BLaER1 (cell line): ENCODE data around the gene CD9.
A peak's percentile ranks its signal among the peaks of the same experiment; 100 is the strongest.

Experiments
- H3K27ac ChIP-seq: shearing (Covaris generic); formaldehyde crosslinking; 2 replicates; pipeline ENCODE4 v1.8.1; 2022
- H3K27me3 ChIP-seq: shearing (Covaris generic); formaldehyde crosslinking; 2 replicates; pipeline ENCODE4 v1.8.1; 2022
- H3K36me3 ChIP-seq: shearing (Covaris generic); formaldehyde crosslinking; 2 replicates; pipeline ENCODE4 v1.8.1; 2022
- H3K4me1 ChIP-seq: shearing (Covaris generic); formaldehyde crosslinking; 2 replicates; pipeline ENCODE4 v1.8.1; 2022
- H3K4me2 ChIP-seq: shearing (Covaris generic); formaldehyde crosslinking; 2 replicates; pipeline ENCODE4 v1.8.1; 2022
- H3K4me3 ChIP-seq: shearing (Covaris generic); formaldehyde crosslinking; 2 replicates; pipeline ENCODE4 v1.8.1; 2022
- H3K9ac ChIP-seq: shearing (Covaris generic); formaldehyde crosslinking; 2 replicates; pipeline ENCODE4 v1.8.1; 2022
- H3K9me3 ChIP-seq: shearing (Covaris generic); formaldehyde crosslinking; 2 replicates; pipeline ENCODE4 v1.8.1; 2022
- H4K20me1 ChIP-seq: shearing (Covaris generic); formaldehyde crosslinking; 2 replicates; pipeline ENCODE4 v1.8.1; 2022
- Cebpa-rat ChIP-seq: shearing (Covaris generic); IDR thresholded peaks from 2 replicates; pipeline ENCODE4 v1.8.1; 2022

The CD9 gene

GRCh38 chr12:6235499-6235898 is 35.3 kb downstream of the CD9 start:
- Histone ChIP-seq H3K4me2 (peak overlapping the region; percentile 100), H3K36me3 (peaks cover 96% of the 10 kb centered on the region), H3K9ac (peak overlapping the region; percentile 42; the same call in 1 of the 2 replicates)

DNA sequence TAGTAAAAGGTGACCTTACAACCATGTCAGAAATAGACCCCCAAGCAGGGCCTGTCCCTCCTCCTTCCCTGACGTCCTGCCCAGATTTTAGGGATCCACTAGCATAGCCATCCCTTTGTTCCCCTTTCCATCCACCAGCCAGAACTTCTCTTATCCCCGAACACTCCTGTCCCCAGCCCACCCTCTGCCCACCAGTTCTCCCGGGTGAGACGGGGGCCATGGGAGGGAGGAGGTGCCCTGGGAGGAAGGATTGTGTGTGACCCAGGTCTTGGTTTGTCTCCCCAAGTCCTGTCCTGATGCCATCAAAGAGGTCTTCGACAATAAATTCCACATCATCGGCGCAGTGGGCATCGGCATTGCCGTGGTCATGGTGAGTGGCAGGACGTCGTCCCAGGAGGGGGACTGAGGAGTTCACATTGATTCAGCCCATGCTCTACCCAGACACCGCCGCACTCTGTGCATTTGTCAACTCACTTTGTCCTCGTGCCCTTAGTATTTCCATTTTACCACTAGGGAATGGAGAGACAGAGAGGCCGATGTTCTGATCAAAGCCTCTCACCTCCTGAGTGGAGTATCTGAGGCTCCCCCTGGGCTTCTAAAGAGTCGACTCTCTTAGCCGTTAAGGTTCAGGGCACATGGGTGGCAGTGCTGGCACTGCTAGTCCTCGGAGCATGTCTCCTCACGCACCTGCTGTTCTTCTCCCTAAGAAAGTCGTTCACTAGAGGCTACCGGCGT is 35.9 kb downstream of the CD9 start:
- Histone ChIP-seq H4K20me1 (peaks cover 81% of the 10 kb centered on the region), H3K9ac (peak overlapping the region; percentile 42), H3K4me1 (peaks cover 74% of the 10 kb centered on the region), H3K27me3 (no peaks in the 10 kb centered on the region), H3K9me3 (no peaks in the 10 kb centered on the region), H3K27ac (peak overlapping the region; percentile 96), H3K4me3 (no peak overlapping the region), H3K36me3 (peaks cover 100% of the 10 kb centered on the region), H3K4me2 (peak overlapping the region; percentile 100)
- TF ChIP-seq Cebpa-rat: no peak

More at GRCh38 chr12:6235499-6235898, 35.3 kb downstream of the CD9 start:
- no peak for TF ChIP-seq Cebpa-rat
- H3K27me3 ChIP-seq: no peaks in the 10 kb centered on the region
- peaks cover 75% of the 10 kb centered on the region for H3K4me1 ChIP-seq
- H3K27ac ChIP-seq: peak overlapping the region; percentile 96
- H4K20me1 ChIP-seq: peaks cover 83% of the 10 kb centered on the region
- H3K4me3 ChIP-seq: no peak overlapping the region
- no peaks in the 10 kb centered on the region for H3K9me3 ChIP-seq

- Histone ChIP-seq H3K4me3 (no peak overlapping the region), H3K27ac (peak overlapping the region; percentile 96), H4K20me1 (peaks cover 76% of the 10 kb centered on the region), H3K4me1 (peaks cover 74% of the 10 kb centered on the region), H3K4me2 (peak overlapping the region; percentile 100), H3K9me3 (no peaks in the 10 kb centered on the region), H3K9ac (peak overlapping the region; percentile 42; the same call in 1 of the 2 replicates), H3K27me3 (no peaks in the 10 kb centered on the region), H3K36me3 (peaks cover 100% of the 10 kb centered on the region)
- TF ChIP-seq Cebpa-rat: no peak
Measured at GRCh38 chr12:6236641-6236940, 36.4 kb downstream of the CD9 start.

DNA sequence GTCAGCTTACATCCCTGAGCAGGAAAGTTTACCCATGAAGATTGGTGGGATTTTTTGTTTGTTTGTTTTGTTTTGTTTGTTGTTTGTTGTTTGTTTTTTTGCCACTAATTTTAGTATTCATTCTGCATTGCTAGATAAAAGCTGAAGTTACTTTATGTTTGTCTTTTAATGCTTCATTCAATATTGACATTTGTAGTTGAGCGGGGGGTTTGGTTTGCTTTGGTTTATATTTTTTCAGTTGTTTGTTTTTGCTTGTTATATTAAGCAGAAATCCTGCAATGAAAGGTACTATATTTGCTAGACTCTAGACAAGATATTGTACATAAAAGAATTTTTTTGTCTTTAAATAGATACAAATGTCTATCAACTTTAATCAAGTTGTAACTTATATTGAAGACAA is 37.6 kb downstream of the CD9 start:
- TF ChIP-seq Cebpa-rat: no peak
- H3K36me3 ChIP-seq: peaks cover 87% of the 10 kb centered on the region
- no peak overlapping the region; the same call in 1 of the 2 replicates for H3K4me2 ChIP-seq
- H3K27me3 ChIP-seq: no peaks in the 10 kb centered on the region
- peaks cover 64% of the 10 kb centered on the region for H4K20me1 ChIP-seq
- H3K4me3 ChIP-seq: no peak overlapping the region
- H3K9me3 ChIP-seq: no peaks in the 10 kb centered on the region
- no peak overlapping the region for H3K9ac ChIP-seq
- peaks cover 63% of the 10 kb centered on the region for H3K4me1 ChIP-seq
- no peak overlapping the region for H3K27ac ChIP-seq

- H3K4me2 ChIP-seq: no peak overlapping the region
Measured at GRCh38 chr12:6238875-6239274, 38.7 kb downstream of the CD9 start.

DNA sequence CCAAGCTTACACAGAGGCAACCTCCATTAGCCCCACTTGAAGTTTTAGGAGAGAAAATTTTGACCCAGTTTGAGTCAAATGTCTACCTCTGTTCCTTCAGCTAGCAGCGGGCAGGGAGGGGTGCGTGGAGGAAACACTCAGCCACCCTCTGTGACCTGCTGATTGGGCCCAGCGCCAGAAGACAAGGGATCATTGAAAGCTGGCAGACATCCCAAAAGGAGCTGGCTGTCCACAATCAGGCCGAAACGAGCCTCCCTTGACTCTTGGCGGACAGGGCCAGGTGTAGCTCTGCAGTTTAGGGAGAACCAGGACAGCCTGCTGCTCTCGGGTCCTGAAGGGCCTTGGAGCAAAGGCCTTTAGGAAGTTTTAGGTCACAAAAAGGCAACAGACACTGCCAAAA is 41.3 kb downstream of the CD9 start:
- Histone ChIP-seq H3K4me3 (no peak overlapping the region), H3K27me3 (no peaks in the 10 kb centered on the region), H3K36me3 (peaks cover 51% of the 10 kb centered on the region), H3K4me1 (peaks cover 27% of the 10 kb centered on the region), H3K9me3 (peaks cover 18% of the 10 kb centered on the region), H3K4me2 (no peak overlapping the region; the same call in 1 of the 2 replicates), H4K20me1 (peaks cover 29% of the 10 kb centered on the region), H3K9ac (no peak overlapping the region), H3K27ac (peak overlapping the region; percentile 46)
- no peak for TF ChIP-seq Cebpa-rat

More at GRCh38 chr12:6238875-6239274, 38.7 kb downstream of the CD9 start:
- peaks cover 53% of the 10 kb centered on the region for H3K4me1 ChIP-seq
- H3K27me3 ChIP-seq: no peaks in the 10 kb centered on the region
- H4K20me1 ChIP-seq: peaks cover 53% of the 10 kb centered on the region
- no peaks in the 10 kb centered on the region for H3K9me3 ChIP-seq
- TF ChIP-seq Cebpa-rat: no peak
- no peak overlapping the region for H3K4me3 ChIP-seq
- no peak overlapping the region for H3K27ac ChIP-seq
- H3K36me3 ChIP-seq: peaks cover 77% of the 10 kb centered on the region
- no peak overlapping the region for H3K9ac ChIP-seq

GRCh38 chr12:6249580-6249979 is 49.4 kb downstream of the CD9 start:
- Histone ChIP-seq H3K27ac (no peak overlapping the region), H3K4me3 (no peak overlapping the region), H3K4me1 (no peaks in the 10 kb centered on the region), H3K4me2 (no peak overlapping the region), H3K9me3 (peaks cover 14% of the 10 kb centered on the region), H3K36me3 (no peaks in the 10 kb centered on the region), H3K9ac (no peak overlapping the region), H4K20me1 (no peaks in the 10 kb centered on the region), H3K27me3 (no peaks in the 10 kb centered on the region)
- TF ChIP-seq Cebpa-rat: no peak

GRCh38 chr12:6250343-6250742 is 50.1 kb downstream of the CD9 start:
- Histone ChIP-seq H3K4me2 (no peak overlapping the region), H3K4me3 (no peak overlapping the region), H3K4me1 (no peaks in the 10 kb centered on the region), H3K36me3 (no peaks in the 10 kb centered on the region), H3K9me3 (peaks cover 7% of the 10 kb centered on the region), H3K27me3 (no peaks in the 10 kb centered on the region), H4K20me1 (no peaks in the 10 kb centered on the region), H3K27ac (no peak overlapping the region), H3K9ac (no peak overlapping the region)
- no peak for TF ChIP-seq Cebpa-rat

DNA sequence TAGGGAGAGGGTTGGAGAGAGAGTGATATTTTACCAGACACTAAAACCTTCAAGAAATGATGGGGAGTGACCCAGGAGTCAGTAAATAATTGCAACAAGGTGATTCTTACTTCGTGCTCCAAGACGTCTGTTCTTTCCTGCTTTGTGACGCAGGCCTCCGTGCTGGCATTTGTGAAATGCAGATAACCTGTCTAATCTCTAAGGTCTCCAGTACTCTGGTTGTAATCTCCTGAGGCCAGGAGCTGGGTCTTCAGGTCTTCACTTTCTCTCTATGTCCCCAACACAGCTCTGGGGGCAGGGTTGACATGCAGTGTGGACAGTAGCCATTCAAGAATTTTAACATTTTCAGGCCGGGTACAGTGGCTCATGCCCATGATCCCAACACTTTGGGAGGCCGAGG is 53.1 kb downstream of the CD9 start:
- Histone ChIP-seq H3K27ac (no peak overlapping the region), H3K4me2 (no peak overlapping the region), H3K4me3 (no peak overlapping the region), H3K4me1 (no peaks in the 10 kb centered on the region), H3K27me3 (no peaks in the 10 kb centered on the region), H3K9ac (no peak overlapping the region), H3K36me3 (no peaks in the 10 kb centered on the region), H3K9me3 (peaks cover 10% of the 10 kb centered on the region), H4K20me1 (no peaks in the 10 kb centered on the region)
- TF ChIP-seq Cebpa-rat: no peak

DNA sequence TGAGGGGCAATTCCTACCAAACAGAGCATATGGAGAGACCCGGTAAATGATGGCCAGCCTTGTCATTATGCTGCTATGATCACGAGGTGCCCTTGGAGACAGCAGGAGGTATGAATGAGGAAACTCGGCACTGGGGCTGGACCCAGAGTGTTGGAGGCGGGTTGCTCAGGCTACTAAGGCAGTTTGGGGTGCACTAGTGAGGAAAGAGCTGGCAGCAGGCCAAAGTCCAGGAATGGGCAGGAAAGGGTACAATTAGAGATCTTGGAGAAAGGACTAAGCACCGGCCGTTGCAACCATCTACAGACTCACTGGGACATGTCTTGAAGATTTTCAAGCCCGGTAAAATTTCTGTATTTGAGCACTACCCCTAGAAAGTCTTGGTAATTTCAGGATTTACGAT is 54.3 kb downstream of the CD9 start:
- Histone ChIP-seq H4K20me1 (no peaks in the 10 kb centered on the region), H3K36me3 (no peaks in the 10 kb centered on the region), H3K9ac (no peak overlapping the region), H3K4me3 (no peak overlapping the region), H3K9me3 (peaks cover 21% of the 10 kb centered on the region), H3K27me3 (no peaks in the 10 kb centered on the region), H3K27ac (no peak overlapping the region), H3K4me1 (no peaks in the 10 kb centered on the region), H3K4me2 (no peak overlapping the region)
- TF ChIP-seq Cebpa-rat: no peak
